ENCODE data around the gene GNGT1. TPM values are rescaled to one million over a fixed set of nuclear protein-coding genes. Genes with fewer than 3 reads are reported as not detected.

GNGT1 gene
- total RNA-seq (not detected), polyA plus RNA-seq (not detected)
- long read RNA-seq, donor 1: 0 reads
- long read RNA-seq, donor 2: 0 reads
- long read RNA-seq, donor 3, partial matches to known transcripts: 0 of 1 reads
- long read RNA-seq, donor 3, other reads (novel, unspliced or antisense): 1 of 1 reads
- long read RNA-seq, donor 4: 0 reads

- Histone ChIP-seq H3K9me3 (ENCODE audit: control insufficient read depth, low read length) (no peaks in the 10 kb centered on the region), H3K27me3 (ENCODE audit: control insufficient read depth, insufficient read depth) (no peaks in the 10 kb centered on the region), H3K4me1 (ENCODE audit: control insufficient read depth, insufficient read depth, low read length) (peaks cover 2% of the 10 kb centered on the region), H3K27ac (ENCODE audit: low read length) (no peak within 1 kb of the TSS), H3K4me3 (ENCODE audit: low read length) (no peak within 1 kb of the TSS)
- WGBS: 85% methylated on average over 3 of the region's 3 CpGs
- DNase-seq (no peak), ATAC-seq (no peak)
- intact Hi-C loops (cut with DNase I): no loop called here
Measured at GRCh38 chr7:93906267-93906666, at the start of gene GNGT1. Gene GNGT1 (plus strand): TSS chr7:93906567. CDS start chr7:93906747, 180 bp downstream.

DNA sequence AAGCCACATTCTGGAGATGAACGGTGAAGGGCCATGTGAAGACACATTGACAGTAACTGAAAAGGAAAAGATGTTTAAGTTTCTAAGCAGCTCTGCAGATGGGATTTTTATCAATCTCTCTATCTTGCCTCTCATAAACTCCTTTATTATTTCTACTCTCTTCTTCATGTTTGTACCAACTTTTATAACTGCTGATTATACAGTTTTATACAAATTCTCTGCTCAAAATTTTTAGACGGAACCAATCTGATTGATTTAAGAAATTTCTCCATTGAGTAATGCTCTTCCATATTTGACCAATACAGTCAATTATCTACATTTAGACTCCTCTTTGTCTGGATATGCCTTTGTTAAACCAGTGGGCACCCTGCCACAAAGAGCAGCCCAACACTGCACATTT lies 47.5 kb upstream of the GNGT1 start:
- Histone ChIP-seq H3K9me3 (ENCODE audit: control insufficient read depth, low read length) (no peaks in the 10 kb centered on the region), H3K27ac (ENCODE audit: low read length) (no peak overlapping the region), H3K4me3 (ENCODE audit: low read length) (no peak overlapping the region), H3K4me1 (ENCODE audit: control insufficient read depth, insufficient read depth, low read length) (no peaks in the 10 kb centered on the region), H3K27me3 (ENCODE audit: control insufficient read depth, insufficient read depth) (no peaks in the 10 kb centered on the region)
- 87% methylated on average over 2 of the region's 2 CpGs for WGBS
- DNase-seq (no peak), ATAC-seq (no peak)
- intact Hi-C loops (cut with DNase I): no loop called here

GRCh38 chr7:93860261-93860660 lies 46.1 kb upstream of the GNGT1 start:
- WGBS: 95% methylated on average over 1 of the region's 1 CpG

DNA sequence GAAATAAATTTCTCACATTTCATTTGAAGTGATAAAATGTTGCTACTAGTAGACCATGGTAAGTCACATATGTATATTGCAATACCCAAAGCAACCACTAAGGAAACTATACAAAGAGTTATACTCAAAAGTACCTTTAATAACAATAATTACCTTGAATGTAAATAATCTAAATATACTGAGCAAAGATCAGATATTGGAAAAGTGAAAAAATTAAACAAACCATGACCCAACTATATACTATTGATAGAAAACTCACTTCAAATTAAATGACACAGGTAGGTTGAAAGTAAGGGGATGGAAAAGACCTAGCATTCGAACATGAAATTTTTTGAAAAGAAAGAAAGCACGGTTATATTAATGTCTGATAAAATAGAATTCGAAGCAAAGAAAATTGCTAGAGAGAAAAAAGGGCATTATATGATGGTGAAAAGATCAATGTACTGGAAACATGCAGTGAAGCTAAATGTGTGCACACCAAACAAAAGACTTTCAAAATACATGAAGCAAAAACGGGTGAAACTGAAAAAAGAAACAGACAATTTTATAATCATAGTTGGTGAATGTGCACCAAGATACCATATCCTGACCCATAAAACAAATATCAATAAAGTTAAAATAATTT lies 44.9 kb upstream of the GNGT1 start:
- H3K4me3 ChIP-seq (ENCODE audit: low read length): no peak overlapping the region
- no peaks in the 10 kb centered on the region for H3K27me3 ChIP-seq (ENCODE audit: control insufficient read depth, insufficient read depth)
- ATAC-seq: no peak
- H3K27ac ChIP-seq (ENCODE audit: low read length): no peak overlapping the region
- H3K9me3 ChIP-seq (ENCODE audit: control insufficient read depth, low read length): no peaks in the 10 kb centered on the region
- WGBS: 91% methylated on average over 4 of the region's 4 CpGs
- DNase-seq: no peak
- intact Hi-C loops (cut with DNase I): no loop called here
- no peaks in the 10 kb centered on the region for H3K4me1 ChIP-seq (ENCODE audit: control insufficient read depth, insufficient read depth, low read length)

More at GRCh38 chr7:93860261-93860660, 46.1 kb upstream of the GNGT1 start:
- H3K4me3 ChIP-seq (ENCODE audit: low read length): no peak overlapping the region
- H3K27ac ChIP-seq (ENCODE audit: low read length): no peak overlapping the region
- H3K4me1 ChIP-seq (ENCODE audit: control insufficient read depth, insufficient read depth, low read length): no peaks in the 10 kb centered on the region
- H3K9me3 ChIP-seq (ENCODE audit: control insufficient read depth, low read length): no peaks in the 10 kb centered on the region
- no peaks in the 10 kb centered on the region for H3K27me3 ChIP-seq (ENCODE audit: control insufficient read depth, insufficient read depth)
- no peak for ATAC-seq
- intact Hi-C loops (cut with DNase I): no loop called here
- DNase-seq: no peak

DNA sequence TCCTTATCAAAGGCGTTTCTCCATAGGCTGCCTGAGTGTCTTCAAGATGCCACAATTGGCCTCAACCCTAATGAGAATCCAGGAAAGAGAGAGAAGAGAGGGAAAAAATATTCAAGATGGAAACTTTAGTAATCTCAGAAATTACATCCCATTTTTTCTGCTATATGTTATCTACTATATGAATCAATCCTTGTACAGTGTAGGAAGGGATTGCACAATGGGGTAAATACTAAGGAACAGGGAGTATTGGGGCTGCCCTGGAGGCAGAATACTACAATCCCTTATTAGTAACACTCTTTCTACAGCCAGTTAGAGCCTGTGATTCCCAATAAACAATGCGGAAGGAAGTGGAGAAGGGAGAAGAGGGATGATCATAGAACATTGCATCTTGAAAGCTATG lies 43.7 kb upstream of the GNGT1 start:
- WGBS: 67% methylated on average over 2 of the region's 2 CpGs

GRCh38 chr7:93866886-93867285 lies 39.5 kb upstream of the GNGT1 start:
- Histone ChIP-seq H3K4me1 (ENCODE audit: control insufficient read depth, insufficient read depth, low read length) (no peaks in the 10 kb centered on the region), H3K27ac (ENCODE audit: low read length) (no peak overlapping the region), H3K27me3 (ENCODE audit: control insufficient read depth, insufficient read depth) (no peaks in the 10 kb centered on the region), H3K4me3 (ENCODE audit: low read length) (no peak overlapping the region), H3K9me3 (ENCODE audit: control insufficient read depth, low read length) (no peaks in the 10 kb centered on the region)
- no peak for DNase-seq
- ATAC-seq: no peak
- WGBS: 92% methylated on average over 3 of the region's 3 CpGs
- intact Hi-C loops (cut with DNase I): no loop called here

More for the DNA sequence above, 43.7 kb upstream of the GNGT1 start:
- Histone ChIP-seq H3K27ac (ENCODE audit: low read length) (no peak overlapping the region), H3K4me1 (ENCODE audit: control insufficient read depth, insufficient read depth, low read length) (no peaks in the 10 kb centered on the region), H3K27me3 (ENCODE audit: control insufficient read depth, insufficient read depth) (no peaks in the 10 kb centered on the region), H3K9me3 (ENCODE audit: control insufficient read depth, low read length) (no peaks in the 10 kb centered on the region), H3K4me3 (ENCODE audit: low read length) (no peak overlapping the region)
- intact Hi-C loops (cut with DNase I): no loop called here
- DNase-seq: no peak
- no peak for ATAC-seq

GRCh38 chr7:93873998-93874574 lies 32.3 kb upstream of the GNGT1 start:
- no peak for DNase-seq
- no peak for ATAC-seq
- Histone ChIP-seq H3K27me3 (ENCODE audit: control insufficient read depth, insufficient read depth) (no peaks in the 10 kb centered on the region), H3K4me3 (ENCODE audit: low read length) (no peak overlapping the region), H3K9me3 (ENCODE audit: control insufficient read depth, low read length) (no peaks in the 10 kb centered on the region), H3K27ac (ENCODE audit: low read length) (no peak overlapping the region), H3K4me1 (ENCODE audit: control insufficient read depth, insufficient read depth, low read length) (no peaks in the 10 kb centered on the region)
- intact Hi-C loops (cut with DNase I): no loop called here
- WGBS: 78% methylated on average over 1 of the region's 1 CpG

DNA sequence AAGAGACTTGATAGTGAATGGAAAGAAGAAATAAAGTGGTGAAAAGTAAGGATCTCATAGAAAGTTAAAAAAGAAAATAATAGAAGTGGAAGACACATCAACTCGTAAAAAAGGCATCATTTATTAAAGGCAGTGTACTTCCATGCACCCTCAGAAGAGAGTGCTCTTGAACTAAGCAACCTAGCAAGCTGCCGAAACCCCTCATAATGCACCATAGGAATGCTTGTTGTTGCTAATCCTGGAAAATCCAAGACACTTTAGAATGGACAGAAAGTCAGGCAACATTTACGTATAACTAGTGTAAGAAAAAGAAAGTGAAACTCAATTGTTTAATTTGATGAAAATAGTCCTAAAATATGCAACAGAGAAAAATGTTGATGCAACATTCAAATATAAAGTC lies 28.6 kb upstream of the GNGT1 start:
- intact Hi-C loops (cut with DNase I): no loop called here

GRCh38 chr7:93879356-93879755 lies 27.0 kb upstream of the GNGT1 start:
- H3K27me3 ChIP-seq (ENCODE audit: control insufficient read depth, insufficient read depth): no peaks in the 10 kb centered on the region
- H3K4me1 ChIP-seq (ENCODE audit: control insufficient read depth, insufficient read depth, low read length): no peaks in the 10 kb centered on the region
- H3K4me3 ChIP-seq (ENCODE audit: low read length): no peak overlapping the region
- no peaks in the 10 kb centered on the region for H3K9me3 ChIP-seq (ENCODE audit: control insufficient read depth, low read length)
- intact Hi-C loops (cut with DNase I): no loop called here
- DNase-seq (no peak), ATAC-seq (no peak)
- H3K27ac ChIP-seq (ENCODE audit: low read length): no peak overlapping the region

More for the DNA sequence above, 28.6 kb upstream of the GNGT1 start:
- Histone ChIP-seq H3K9me3 (ENCODE audit: control insufficient read depth, low read length) (no peaks in the 10 kb centered on the region), H3K4me3 (ENCODE audit: low read length) (no peak overlapping the region), H3K27ac (ENCODE audit: low read length) (no peak overlapping the region), H3K4me1 (ENCODE audit: control insufficient read depth, insufficient read depth, low read length) (no peaks in the 10 kb centered on the region), H3K27me3 (ENCODE audit: control insufficient read depth, insufficient read depth) (no peaks in the 10 kb centered on the region)
- WGBS: 85% methylated on average over 3 of the region's 3 CpGs
- DNase-seq: no peak
- ATAC-seq: no peak

- intact Hi-C loops (cut with DNase I): no loop called here
- no peak for ATAC-seq
- H3K27me3 ChIP-seq (ENCODE audit: control insufficient read depth, insufficient read depth): no peaks in the 10 kb centered on the region
Measured at GRCh38 chr7:93882468-93882867, 23.9 kb upstream of the GNGT1 start.

DNA sequence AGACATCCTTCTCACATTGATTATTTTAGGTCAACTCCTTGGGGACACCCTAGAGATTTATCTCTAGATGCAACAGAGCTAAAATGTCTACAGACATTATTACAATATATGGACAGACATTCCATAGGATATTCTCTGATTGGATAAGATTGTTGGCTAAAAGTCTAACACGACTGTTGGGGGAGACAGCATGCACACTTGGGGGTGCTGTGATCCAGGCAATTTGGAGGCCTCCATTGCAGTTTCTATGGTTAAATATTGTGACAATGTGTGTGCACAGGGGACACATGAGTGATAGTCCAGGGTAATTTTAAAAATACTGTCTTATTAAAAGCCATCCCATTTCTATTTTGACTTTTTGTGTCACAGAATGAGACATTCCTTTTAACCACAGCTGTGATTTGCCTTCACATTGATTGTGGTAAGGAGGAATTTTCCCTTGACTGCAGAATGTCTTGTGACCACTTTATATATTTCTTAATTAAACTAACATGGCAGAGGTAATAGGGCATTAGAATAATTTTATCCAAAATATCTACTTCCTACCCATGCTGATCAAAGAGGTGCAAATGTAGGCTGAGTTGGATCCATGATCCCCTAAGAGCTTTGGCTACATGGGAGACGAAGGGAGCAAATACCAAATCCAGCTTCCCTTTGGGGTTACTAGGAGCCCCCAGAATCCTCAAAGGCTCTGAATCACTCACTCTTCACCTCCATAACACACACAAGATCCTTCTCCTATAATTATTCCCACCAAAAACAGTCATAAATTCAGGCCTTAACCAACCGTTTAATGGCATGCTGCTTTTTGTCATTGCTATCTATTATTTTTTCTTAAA lies 23.1 kb upstream of the GNGT1 start:
- DNase-seq (no peak), ATAC-seq (no peak)
- Histone ChIP-seq H3K4me3 (ENCODE audit: low read length) (no peak overlapping the region), H3K27me3 (ENCODE audit: control insufficient read depth, insufficient read depth) (no peaks in the 10 kb centered on the region), H3K4me1 (ENCODE audit: control insufficient read depth, insufficient read depth, low read length) (no peaks in the 10 kb centered on the region), H3K9me3 (ENCODE audit: control insufficient read depth, low read length) (no peaks in the 10 kb centered on the region), H3K27ac (ENCODE audit: low read length) (no peak overlapping the region)
- 82% methylated on average over 3 of the region's 3 CpGs for WGBS
- intact Hi-C loops (cut with DNase I): no loop called here

More at GRCh38 chr7:93882468-93882867, 23.9 kb upstream of the GNGT1 start:
- DNase-seq: no peak
- no peaks in the 10 kb centered on the region for H3K4me1 ChIP-seq (ENCODE audit: control insufficient read depth, insufficient read depth, low read length)
- H3K4me3 ChIP-seq (ENCODE audit: low read length): no peak overlapping the region
- H3K9me3 ChIP-seq (ENCODE audit: control insufficient read depth, low read length): no peaks in the 10 kb centered on the region
- H3K27ac ChIP-seq (ENCODE audit: low read length): no peak overlapping the region

Measured in right cardiac atrium (tissue), 5 donors.